H9 (cell line): Measurements from ENCODE around the gene ESM1. TPM values are rescaled to one million over a fixed set of nuclear protein-coding genes. Genes with fewer than 3 reads are reported as not detected.

Experiments used
- DNase-seq: peaks from one replicate; pipeline ENCODE4 v3.0.0-alpha.2; 2017
- H2AFZ ChIP-seq: one replicate; pipeline ENCODE4 v1.6.1; 2013; ENCODE audit warnings: mild to moderate bottlenecking, low read length, control low read depth, moderate library complexity
- H2AK5ac ChIP-seq: 2 replicates; pipeline ENCODE4 v1.6.1; 2013; ENCODE audit warnings: low read length, control low read depth, mixed read lengths; ENCODE audit not compliant: insufficient read length
- H2BK120ac ChIP-seq: one replicate; pipeline ENCODE4 v1.6.1; 2013; ENCODE audit warnings: low read depth, mild to moderate bottlenecking, low read length, control low read depth, inconsistent platforms; ENCODE audit not compliant: poor library complexity, severe bottlenecking
- H2BK12ac ChIP-seq: 2 replicates; pipeline ENCODE4 v1.6.1; 2013; ENCODE audit warnings: low read length, control low read depth, mixed read lengths, low read depth; ENCODE audit not compliant: insufficient read length
- H2BK15ac ChIP-seq: 2 replicates; pipeline ENCODE4 v1.6.1; 2013; ENCODE audit warnings: low read depth, low read length, control low read depth
- H2BK20ac ChIP-seq: one replicate; pipeline ENCODE4 v1.6.1; 2013; ENCODE audit warnings: low read depth, mild to moderate bottlenecking, low read length, control low read depth, inconsistent platforms; ENCODE audit not compliant: poor library complexity, severe bottlenecking
- H2BK5ac ChIP-seq: 2 replicates; pipeline ENCODE4 v1.6.1; 2013; ENCODE audit warnings: low read length, control low read depth, mixed read lengths; ENCODE audit not compliant: insufficient read length
- H3K14ac ChIP-seq: 2 replicates; pipeline ENCODE4 v1.6.1; 2013; ENCODE audit warnings: low read length, control low read depth; ENCODE audit not compliant: insufficient read depth
- H3K18ac ChIP-seq: 2 replicates; pipeline ENCODE4 v1.6.1; 2013; ENCODE audit warnings: low read depth, mild to moderate bottlenecking, mixed read lengths, low read length, control low read depth; ENCODE audit not compliant: insufficient read length
- H3K23ac ChIP-seq: 2 replicates; pipeline ENCODE4 v1.6.1; 2013; ENCODE audit warnings: low read length, control low read depth, mixed read lengths, low read depth; ENCODE audit not compliant: insufficient read length
- H3K23me2 ChIP-seq: 2 replicates; pipeline ENCODE4 v1.6.1; 2013; ENCODE audit warnings: low read depth, mild to moderate bottlenecking, mixed read lengths, low read length, control low read depth; ENCODE audit not compliant: insufficient read length, poor library complexity, severe bottlenecking
- H3K27ac ChIP-seq: 2 replicates; pipeline ENCODE4 v1.5.1; 2013; ENCODE audit warnings: low read length, control low read depth, mixed read lengths, low read depth; ENCODE audit not compliant: insufficient read length
- H3K27me3 ChIP-seq: 2 replicates; pipeline ENCODE4 v1.6.1; 2013; ENCODE audit warnings: low read length, control low read depth, inconsistent platforms; ENCODE audit not compliant: insufficient read depth
- H3K4ac ChIP-seq: 2 replicates; pipeline ENCODE4 v1.6.1; 2013; ENCODE audit warnings: low read depth, mild to moderate bottlenecking, control low read depth, inconsistent platforms, low read length, moderate library complexity
- H3K4me1 ChIP-seq: 2 replicates; pipeline ENCODE4 v1.6.1; 2013; ENCODE audit warnings: low read length, control low read depth, inconsistent platforms; ENCODE audit not compliant: insufficient read depth
- H3K4me2 ChIP-seq: 2 replicates; pipeline ENCODE4 v1.6.1; 2013; ENCODE audit warnings: low read length, control low read depth, mixed read lengths; ENCODE audit not compliant: insufficient read length, insufficient read depth
- H3K56ac ChIP-seq: 2 replicates; pipeline ENCODE4 v1.6.1; 2013; ENCODE audit warnings: low read depth, mild to moderate bottlenecking, mixed read lengths, low read length, control low read depth; ENCODE audit not compliant: insufficient read length
- H3K79me1 ChIP-seq: 2 replicates; pipeline ENCODE4 v1.6.1; 2013; ENCODE audit warnings: low read depth, mild to moderate bottlenecking, moderate library complexity, low read length, control low read depth, inconsistent platforms; ENCODE audit not compliant: insufficient read depth, poor library complexity, severe bottlenecking
- H3K79me2 ChIP-seq: 2 replicates; pipeline ENCODE4 v1.6.1; 2013; ENCODE audit warnings: low read length, control low read depth, inconsistent platforms; ENCODE audit not compliant: insufficient read depth
- H3K9ac ChIP-seq: 2 replicates; pipeline ENCODE4 v1.6.1; 2013; ENCODE audit warnings: low read length, control low read depth, mixed read lengths; ENCODE audit not compliant: insufficient read length; ENCODE audit errors: extremely low read depth
- H3K9me3 ChIP-seq: one replicate; pipeline ENCODE4 v1.6.1; 2013; ENCODE audit warnings: low read depth, low read length, inconsistent platforms; ENCODE audit not compliant: control insufficient read depth
- H3T11ph ChIP-seq: one replicate; pipeline ENCODE4 v1.6.1; 2013; ENCODE audit warnings: mild to moderate bottlenecking, low read length, control low read depth, inconsistent platforms
- H4K20me1 ChIP-seq: one replicate; pipeline ENCODE4 v1.6.1; 2013; ENCODE audit not compliant: control insufficient read depth, insufficient read length, insufficient read depth
- H4K5ac ChIP-seq: 2 replicates; pipeline ENCODE4 v1.6.1; 2013; ENCODE audit warnings: low read depth, mild to moderate bottlenecking, mixed read lengths, low read length, control low read depth; ENCODE audit not compliant: insufficient read length
- H4K8ac ChIP-seq: replicated peaks from 2 replicates; pipeline ENCODE4 v1.6.1; 2013; ENCODE audit warnings: low read length, control low read depth, mixed read lengths, low read depth; ENCODE audit not compliant: insufficient read length
- H4K91ac ChIP-seq: 2 replicates; pipeline ENCODE4 v1.6.1; 2013; ENCODE audit warnings: low read depth, mild to moderate bottlenecking, moderate library complexity, mixed read lengths, low read length, control low read depth; ENCODE audit not compliant: insufficient read length
- H3K27ac Mint-ChIP-seq, 3 experiments: 2 replicates in 2 of 3; 3 replicates in 1 of 3; pipeline ENCODE4 v1.8.0; 2020 to 2021; ENCODE audit warnings: mixed read lengths in 3 of 3, mild to moderate bottlenecking in 1 of 3, moderate library complexity in 1 of 3
- H3K27me3 Mint-ChIP-seq: 2 replicates; pipeline ENCODE4 v1.8.0; 2021; ENCODE audit warnings: low read depth, mild to moderate bottlenecking, moderate library complexity, mixed read lengths
- H3K36me3 Mint-ChIP-seq, 3 experiments: 2 replicates in 2 of 3; 3 replicates in 1 of 3; pipeline ENCODE4 v1.8.0; 2020 to 2021; ENCODE audit warnings: low read depth in 3 of 3, mixed read lengths in 3 of 3; ENCODE audit not compliant: insufficient read depth in 1 of 3
- H3K4me1 Mint-ChIP-seq, 2 experiments: 2 replicates each; pipeline ENCODE4 v1.8.0; 2020; ENCODE audit warnings: mixed read lengths in 2 of 2
- H3K4me3 Mint-ChIP-seq, 2 experiments: 2 replicates in 1 of 2; 3 replicates in 1 of 2; pipeline ENCODE4 v1.8.0; 2020 to 2021; ENCODE audit warnings: mild to moderate bottlenecking in 2 of 2, mixed read lengths in 2 of 2, moderate library complexity in 1 of 2
- H3K9me3 Mint-ChIP-seq, 2 experiments: 2 replicates in 1 of 2; 3 replicates in 1 of 2; pipeline ENCODE4 v1.8.0; 2020; ENCODE audit warnings: mild to moderate bottlenecking in 2 of 2, mixed read lengths in 2 of 2, moderate library complexity in 1 of 2
- WGBS: extraction: QIAGEN DNeasy Blood & Tissue Kit; methylation state at CpG from one replicate; pipeline ENCODE4 v1.1.7; 2013; ENCODE audit warnings: missing lambda C conversion rate, low lambda C conversion rate, mixed read lengths; ENCODE audit not compliant: insufficient read length; ENCODE audit errors: extremely low coverage; 5-methylcytosine and 5-hydroxymethylcytosine counted together
- total RNA-seq: library from RNA; stranded (reverse); gene quantifications from 2 replicates; pipeline ENCODE4 v1.2.1, GENCODE V29; 2021
- TF ChIP-seq, protein P1 (sequence below): fragments of 200-600 bp; sonication (generic); conservative IDR thresholded peaks from 3 replicates; pipeline ENCODE4 v1.8.0; 2021; ENCODE audit warnings: antibody characterized with exemption, mild to moderate bottlenecking

Gene ESM1
- total RNA-seq, 1 experiment from 2014 or later, result not detected

DNA sequence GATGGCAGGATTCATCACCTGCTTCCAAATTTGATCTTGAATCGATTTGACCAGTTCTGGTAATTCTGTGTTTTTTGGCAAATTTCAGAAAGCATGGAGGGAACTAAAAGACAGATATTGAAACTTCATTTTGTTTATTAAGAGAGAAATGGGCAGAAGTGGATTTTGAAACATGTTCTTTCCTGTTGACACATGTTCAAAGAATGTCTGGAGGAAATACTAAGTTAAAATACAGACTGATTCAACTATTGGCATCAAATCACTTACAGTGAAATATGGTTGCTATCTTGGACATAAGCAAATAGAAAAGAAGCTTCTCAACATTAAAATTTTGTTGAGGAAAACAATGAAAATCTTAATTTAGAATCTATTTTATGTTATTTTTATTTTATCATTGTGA lies 19.3 kb upstream of the ESM1 start:
- Histone ChIP-seq H2BK15ac (no peak overlapping the region), H3K23me2 (no peaks in the 10 kb centered on the region), H3K56ac (no peak overlapping the region), H4K91ac (no peak overlapping the region), H4K20me1 (no peaks in the 10 kb centered on the region), H3K79me1 (no peaks in the 10 kb centered on the region), H3K4ac (no peak overlapping the region), H3K9ac (no peak overlapping the region), H3K23ac (no peak overlapping the region), H2AK5ac (no peak overlapping the region), H4K5ac (no peak overlapping the region), H3K4me2 (no peak overlapping the region), H3K79me2 (no peaks in the 10 kb centered on the region), H2BK120ac (no peak overlapping the region), H2BK20ac (no peak overlapping the region), H2BK5ac (no peak overlapping the region), H3T11ph (no peak overlapping the region), H3K27ac (no peak overlapping the region), H2BK12ac (no peak overlapping the region), H3K14ac (no peak overlapping the region), H3K27me3 (no peaks in the 10 kb centered on the region), H2AFZ (no peak overlapping the region), H3K18ac (no peak overlapping the region), H3K9me3 (no peaks in the 10 kb centered on the region), H4K8ac (no peak overlapping the region), H3K4me1 (no peaks in the 10 kb centered on the region)
- TF ChIP-seq, protein P1, sequence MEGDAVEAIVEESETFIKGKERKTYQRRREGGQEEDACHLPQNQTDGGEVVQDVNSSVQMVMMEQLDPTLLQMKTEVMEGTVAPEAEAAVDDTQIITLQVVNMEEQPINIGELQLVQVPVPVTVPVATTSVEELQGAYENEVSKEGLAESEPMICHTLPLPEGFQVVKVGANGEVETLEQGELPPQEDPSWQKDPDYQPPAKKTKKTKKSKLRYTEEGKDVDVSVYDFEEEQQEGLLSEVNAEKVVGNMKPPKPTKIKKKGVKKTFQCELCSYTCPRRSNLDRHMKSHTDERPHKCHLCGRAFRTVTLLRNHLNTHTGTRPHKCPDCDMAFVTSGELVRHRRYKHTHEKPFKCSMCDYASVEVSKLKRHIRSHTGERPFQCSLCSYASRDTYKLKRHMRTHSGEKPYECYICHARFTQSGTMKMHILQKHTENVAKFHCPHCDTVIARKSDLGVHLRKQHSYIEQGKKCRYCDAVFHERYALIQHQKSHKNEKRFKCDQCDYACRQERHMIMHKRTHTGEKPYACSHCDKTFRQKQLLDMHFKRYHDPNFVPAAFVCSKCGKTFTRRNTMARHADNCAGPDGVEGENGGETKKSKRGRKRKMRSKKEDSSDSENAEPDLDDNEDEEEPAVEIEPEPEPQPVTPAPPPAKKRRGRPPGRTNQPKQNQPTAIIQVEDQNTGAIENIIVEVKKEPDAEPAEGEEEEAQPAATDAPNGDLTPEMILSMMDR, result no peak
- peaks cover 0 to 3% of the 10 kb centered on the region in 2 experiments; a peak in 2 of 5 replicates for H3K9me3 Mint-ChIP-seq
- DNase-seq, result no peak
- no peaks in the 10 kb centered on the region for H3K36me3 Mint-ChIP-seq
- H3K27ac Mint-ChIP-seq, result no peak overlapping the region
- H3K27me3 Mint-ChIP-seq, result no peaks in the 10 kb centered on the region; the same call in 1 of the 2 replicates
- no peaks in the 10 kb centered on the region for H3K4me1 Mint-ChIP-seq
- no peak overlapping the region for H3K4me3 Mint-ChIP-seq
- no CpG with 5 or more reads among the region's 1 CpG for WGBS
